Umbilical cord (tissue), 2 donors: ENCODE measurements around the gene ZNF350. TPM values are rescaled to one million over a fixed set of nuclear protein-coding genes. Genes with fewer than 3 reads are reported as not detected.
"Not testable (repeated sequence)": the region's sequence is repeated elsewhere in the genome, so short reads cannot be mapped to it uniquely, and the experiment has no call there.

Experiments
- DNase-seq: peaks from one replicate; pipeline ENCODE4 v3.0.0-alpha.2; 2015; ENCODE audit warnings: low spot score
- total RNA-seq: library from RNA; depleted of rRNA; stranded (reverse); fragments of >200 nt; gene quantifications from one replicate; pipeline ENCODE4 v1.2.3, GENCODE V29; 2014; ENCODE audit warnings: low replicate concordance; ENCODE audit not compliant: insufficient read depth

The ZNF350 gene
- total RNA-seq, 1 donor from 2014 or later: 13.2 TPM

GRCh38 chr19:51975787-51976186 lies 10.9 kb downstream of the ZNF350 start:
- not testable (repeated sequence) for DNase-seq

GRCh38 chr19:51971624-51972023 lies 15.0 kb downstream of the ZNF350 start:
- no peak for DNase-seq

GRCh38 chr19:51970718-51971117 lies 15.9 kb downstream of the ZNF350 start:
- DNase-seq: no peak

GRCh38 chr19:51965583-51965982 lies 21.1 kb downstream of the ZNF350 start:
- DNase-seq: no peak

- peak; percentile 56 for DNase-seq
Measured at GRCh38 chr19:51960621-51961233, 25.9 kb downstream of the ZNF350 start.

- peak; percentile 46 for DNase-seq
Measured at GRCh38 chr19:51959791-51960190, 26.8 kb downstream of the ZNF350 start.

- DNase-seq: peak; percentile 13
Measured at GRCh38 chr19:51957846-51958245, 28.8 kb downstream of the ZNF350 start.

- DNase-seq: peak; percentile 19
Measured at GRCh38 chr19:51948975-51949374, 37.7 kb downstream of the ZNF350 start.

- no peak for DNase-seq
Measured at GRCh38 chr19:51946602-51947001, 40.0 kb downstream of the ZNF350 start.

- DNase-seq: no peak
Measured at GRCh38 chr19:51944798-51945552, 41.7 kb downstream of the ZNF350 start.

GRCh38 chr19:51938936-51939335 lies 47.7 kb downstream of the ZNF350 start:
- DNase-seq: no peak

- DNase-seq: no peak
Measured at GRCh38 chr19:51931921-51932320, 54.7 kb downstream of the ZNF350 start.

GRCh38 chr19:51927859-51928258 lies 58.8 kb downstream of the ZNF350 start:
- DNase-seq: no peak

GRCh38 chr19:51926784-51927741 lies 59.6 kb downstream of the ZNF350 start, which contains the start of gene ZNF613:
Gene ZNF613 (plus strand): TSS chr19:51927472. CDS start chr19:51936221, 8,749 bp downstream.
- DNase-seq: peak; percentile 97

- DNase-seq: no peak
Measured at GRCh38 chr19:51926426-51926783, 60.2 kb downstream of the ZNF350 start.

GRCh38 chr19:51921949-51922348 lies 64.7 kb downstream of the ZNF350 start:
- no peak for DNase-seq

- DNase-seq: no peak
Measured at GRCh38 chr19:51919606-51920005, 67.0 kb downstream of the ZNF350 start.

- no peak for DNase-seq
Measured at GRCh38 chr19:51916167-51916566, 70.5 kb downstream of the ZNF350 start.

- no peak for DNase-seq
Measured at GRCh38 chr19:51915324-51915867, 71.2 kb downstream of the ZNF350 start.
